ENCODE measurements around the gene GRM4.

- TF ChIP-seq CTCF (IDR thresholded peaks at IDR 0.05) (no peak), POLR2A (IDR thresholded peaks at IDR 0.05) (no peak)
Measured at GRCh38 chr6:34059914-34060313, 86.0 kb downstream of the GRM4 start.

All from uterus (tissue), 2 donors.